Loucy (cell line): ENCODE measurements around the gene OR2V1.
"Not testable (repeated sequence)": the region's sequence is repeated elsewhere in the genome, so short reads cannot be mapped to it uniquely, and the experiment has no call there.

ENCODE experiments used
- CTCF ChIP-seq: fragments of 200-600 bp; sonication (generic); conservative IDR thresholded peaks from 2 replicates; pipeline ENCODE4 v1.5.1; 2014; ENCODE audit warnings: mild to moderate bottlenecking, antibody characterized with exemption, low read length
- EZH2phosphoT487 ChIP-seq: fragments of 200-600 bp; IDR thresholded peaks from 2 replicates; pipeline ENCODE4 v1.6.1; 2018; ENCODE audit warnings: antibody characterized with exemption, mild to moderate bottlenecking, moderate library complexity, borderline replicate concordance

GRCh38 chr5:181096721-181097382, 34.1 kb downstream of the OR2V1 start:
- TF ChIP-seq CTCF, EZH2phosphoT487: not testable (repeated sequence)
